H1 (cell line): ENCODE measurements around the gene TBC1D12. TPM values are rescaled to one million over a fixed set of nuclear protein-coding genes. Genes with fewer than 3 reads are reported as not detected.

Source experiments
- CTCF ChIA-PET: fragments of 300-600 bp; sonication (Branson Sonifier 250); formaldehyde crosslinking; loops from one replicate; lab custom pipeline; 2021; ENCODE audit not compliant: partially characterized antibody; lab: Charles Lee
- POLR2A ChIA-PET: fragments of 300-600 bp; sonication (Branson Sonifier 250); formaldehyde crosslinking; loops from one replicate; lab custom pipeline; 2021; ENCODE audit warnings: inconsistent platforms; ENCODE audit not compliant: partially characterized antibody; lab: Charles Lee
- DNase-seq, 2 experiments: peaks; one replicate each; pipeline versions ENCODE4 v3.0.0 to v3.0.0-alpha.2; 2010 to 2022; ENCODE audit warnings: low spot score in 2 of 2, low read depth in 1 of 2, mixed read lengths in 1 of 2
- FAIRE-seq: peaks from 2 replicates; lab custom pipeline; 2011; peaks lifted over from hg19 to GRCh38; lab: Jason Lieb, UNC
- H2AFZ ChIP-seq: 2 replicates; pipeline ENCODE4 v1.8.1; 2012; ENCODE audit warnings: low read length, inconsistent platforms
- H2AK5ac ChIP-seq: 2 replicates; pipeline ENCODE4 v1.6.1; 2013; ENCODE audit warnings: low read depth, low read length
- H2BK120ac ChIP-seq: replicated peaks from 2 replicates; pipeline ENCODE3; 2013; ENCODE audit warnings: low read depth, low read length, inconsistent platforms
- H2BK12ac ChIP-seq: 2 replicates; pipeline ENCODE4 v1.6.1; 2013; ENCODE audit warnings: low read depth, low read length
- H2BK15ac ChIP-seq: 2 replicates; pipeline ENCODE4 v1.6.1; 2013; ENCODE audit warnings: low read length
- H2BK20ac ChIP-seq: 2 replicates; pipeline ENCODE4 v1.6.1; 2013; ENCODE audit warnings: low read length
- H2BK5ac ChIP-seq: 2 replicates; pipeline ENCODE4 v1.6.1; 2013; ENCODE audit warnings: low read depth, low read length
- H3K14ac ChIP-seq: 2 replicates; pipeline ENCODE4 v1.6.1; 2013; ENCODE audit warnings: inconsistent platforms; ENCODE audit not compliant: insufficient read length
- H3K18ac ChIP-seq: 2 replicates; pipeline ENCODE4 v1.6.1; 2013; ENCODE audit warnings: low read length; ENCODE audit errors: extremely low read depth
- H3K23ac ChIP-seq: 2 replicates; pipeline ENCODE4 v1.6.1; 2013; ENCODE audit warnings: inconsistent platforms; ENCODE audit not compliant: insufficient read length
- H3K23me2 ChIP-seq: 2 replicates; pipeline ENCODE4 v1.6.1; 2013; ENCODE audit warnings: low read depth, low read length
- H3K27ac ChIP-seq: 2 replicates; pipeline ENCODE4 v1.6.1; 2011; ENCODE audit warnings: low read depth, low read length, inconsistent platforms
- H3K27me3 ChIP-seq, 4 experiments: replicated peaks in 1 of 4; 1 replicate in 1 of 4; 2 replicates in 3 of 4; pipeline versions ENCODE4 v1.6.1 to v1.8.1; 2011 to 2013; ENCODE audit warnings: low read length in 3 of 4, mild to moderate bottlenecking in 3 of 4, inconsistent platforms in 2 of 4, mixed read lengths in 2 of 4, moderate library complexity in 1 of 4; ENCODE audit not compliant: control insufficient read depth in 3 of 4, insufficient read depth in 3 of 4; ENCODE audit errors: extremely low read depth in 1 of 4
- H3K36me3 ChIP-seq, 4 experiments: 2 replicates each; pipeline versions ENCODE4 v1.6.1 to v1.8.1; 2011 to 2013; ENCODE audit warnings: mild to moderate bottlenecking in 4 of 4, low read length in 3 of 4, moderate library complexity in 2 of 4, control low read depth in 1 of 4, inconsistent platforms in 1 of 4; ENCODE audit not compliant: insufficient read depth in 4 of 4, control insufficient read depth in 2 of 4
- H3K4ac ChIP-seq: replicated peaks from 2 replicates; pipeline ENCODE3; 2013; ENCODE audit warnings: low read length, low read depth, mixed read lengths, inconsistent platforms; ENCODE audit not compliant: insufficient read length
- H3K4me1 ChIP-seq, 4 experiments: replicated peaks in 1 of 4; 1 replicate in 1 of 4; 2 replicates in 3 of 4; pipeline versions ENCODE4 v1.6.1 to v1.8.1; 2011 to 2013; ENCODE audit warnings: low read length in 3 of 4, inconsistent platforms in 2 of 4, mixed read lengths in 1 of 4; ENCODE audit not compliant: insufficient read depth in 4 of 4, control insufficient read depth in 3 of 4
- H3K4me2 ChIP-seq, 2 experiments: 2 replicates each; pipeline versions ENCODE4 v1.6.1 to v1.8.1; 2011 to 2013; ENCODE audit warnings: low read depth in 2 of 2, low read length in 2 of 2, control low read depth in 1 of 2, inconsistent platforms in 1 of 2, mild to moderate bottlenecking in 1 of 2; ENCODE audit not compliant: insufficient read depth in 1 of 2
- H3K4me3 ChIP-seq, 4 experiments: fragments of 200-600, 300-600 bp in 1 of 4; sonication (generic), shearing (Covaris generic), sonication (Bioruptor Twin) in 1 of 4; 2 replicates each; pipeline versions ENCODE4 v1.5.1 to v1.8.1; 2011 to 2016; ENCODE audit warnings: low read length in 4 of 4, low read depth in 3 of 4, control low read depth in 2 of 4, inconsistent platforms in 2 of 4, mild to moderate bottlenecking in 2 of 4, mixed read lengths in 1 of 4, moderate library complexity in 1 of 4; ENCODE audit not compliant: insufficient read depth in 2 of 4; ENCODE audit errors: extremely low read depth in 1 of 4
- H3K56ac ChIP-seq: replicated peaks from 2 replicates; pipeline ENCODE3; 2013; ENCODE audit warnings: low read depth, mild to moderate bottlenecking, mixed read lengths, low read length, inconsistent platforms; ENCODE audit not compliant: insufficient read length
- H3K79me1 ChIP-seq: 2 replicates; pipeline ENCODE4 v1.6.1; 2013; ENCODE audit warnings: low read depth, low read length, control low read depth
- H3K79me2 ChIP-seq, 2 experiments: 2 replicates each; pipeline versions ENCODE4 v1.6.1 to v1.8.1; 2012 to 2013; ENCODE audit warnings: low read length in 2 of 2, mild to moderate bottlenecking in 2 of 2, inconsistent platforms in 1 of 2; ENCODE audit not compliant: insufficient read depth in 2 of 2, control insufficient read depth in 1 of 2
- H3K9ac ChIP-seq, 4 experiments: replicated peaks in 1 of 4; 1 replicate in 1 of 4; 2 replicates in 3 of 4; pipeline versions ENCODE4 v1.6.1 to v1.8.1; 2011 to 2013; ENCODE audit warnings: low read depth in 3 of 4, low read length in 3 of 4, control low read depth in 2 of 4, mild to moderate bottlenecking in 2 of 4, moderate library complexity in 2 of 4, inconsistent platforms in 1 of 4; ENCODE audit errors: extremely low read depth in 1 of 4
- H3K9me3 ChIP-seq, 2 experiments: 2 replicates each; pipeline versions ENCODE4 v1.6.1 to v1.8.1; 2012 to 2013; ENCODE audit warnings: mild to moderate bottlenecking in 2 of 2, moderate library complexity in 2 of 2, control low read depth in 1 of 2, inconsistent platforms in 1 of 2, low read depth in 1 of 2, low read length in 1 of 2, mixed read lengths in 1 of 2; ENCODE audit not compliant: insufficient read depth in 2 of 2
- H4K20me1 ChIP-seq, 2 experiments: replicated peaks in 1 of 2; 2 replicates each; pipeline versions ENCODE3 to v1.8.1; 2011 to 2013; ENCODE audit warnings: inconsistent platforms in 2 of 2, low read length in 2 of 2, mild to moderate bottlenecking in 1 of 2; ENCODE audit not compliant: insufficient read depth in 2 of 2, control insufficient read depth in 1 of 2
- H4K5ac ChIP-seq: 2 replicates; pipeline ENCODE4 v1.6.1; 2013; ENCODE audit warnings: low read length, low read depth, mixed read lengths, inconsistent platforms; ENCODE audit not compliant: insufficient read length
- H4K8ac ChIP-seq: 2 replicates; pipeline ENCODE4 v1.8.0; 2013; ENCODE audit warnings: mild to moderate bottlenecking, moderate library complexity, low read length, inconsistent platforms; ENCODE audit not compliant: insufficient read depth; ENCODE audit errors: extremely low read depth
- H4K91ac ChIP-seq: replicated peaks from 2 replicates; pipeline ENCODE3; 2013; ENCODE audit warnings: low read length, mixed read lengths, inconsistent platforms; ENCODE audit not compliant: insufficient read length
- CEBPB ChIP-seq: IDR thresholded peaks from 2 replicates; pipeline ENCODE4 v1.6.1; 2012; ENCODE audit warnings: low read depth, low read length
- EGR1 ChIP-seq: IDR thresholded peaks from 2 replicates; pipeline ENCODE4 v1.6.1; 2011; ENCODE audit warnings: low read depth, low read length, borderline replicate concordance
- EP300 ChIP-seq, 2 experiments: IDR thresholded peaks; 1 replicate in 1 of 2; 2 replicates in 1 of 2; pipeline ENCODE4 v1.6.1; 2011 to 2012; ENCODE audit warnings: low read depth in 2 of 2, low read length in 2 of 2, mild to moderate bottlenecking in 2 of 2, borderline replicate concordance in 1 of 2, inconsistent platforms in 1 of 2, moderate library complexity in 1 of 2
- EZH2 ChIP-seq: fragments of 200-600 bp; sonication (generic); IDR thresholded peaks from 2 replicates; pipeline ENCODE4 v1.7.1; 2012; ENCODE audit warnings: low read depth, mild to moderate bottlenecking, moderate library complexity, low read length, inconsistent platforms; ENCODE audit not compliant: severe bottlenecking
- RBBP5 ChIP-seq: IDR thresholded peaks from 2 replicates; pipeline ENCODE4 v1.7.1; 2012; ENCODE audit warnings: low read depth, mild to moderate bottlenecking, inconsistent platforms, low read length, moderate library complexity, borderline replicate concordance
- SIRT6 ChIP-seq: IDR thresholded peaks from one replicate; pipeline ENCODE4 v1.7.1; 2012; ENCODE audit warnings: low read length, inconsistent platforms
- SRF ChIP-seq: IDR thresholded peaks from 2 replicates; pipeline ENCODE4 v1.6.1; 2011; ENCODE audit warnings: mild to moderate bottlenecking, low read depth, low read length, moderate library complexity
- WGBS, 2 experiments: shearing (Covaris generic) in 1 of 2; methylation state at CpG; one replicate each; pipeline versions ENCODE4 v1.1.6 to v1.1.7; 2013 to 2015; ENCODE audit warnings: low lambda C conversion rate in 2 of 2, mixed read lengths in 2 of 2, inconsistent platforms in 1 of 2, low coverage in 1 of 2, missing lambda C conversion rate in 1 of 2; ENCODE audit not compliant: insufficient replicate concordance in 2 of 2, insufficient coverage in 1 of 2, insufficient read length in 1 of 2; ENCODE audit errors: extremely low coverage in 1 of 2, missing lambda C conversion rate in 1 of 2; 5-methylcytosine and 5-hydroxymethylcytosine counted together
- polyA plus RNA-seq, 7 experiments: library from polyadenylated mRNA; depleted of rRNA in 3 of 7; stranded (reverse) in 5 of 7; unstranded in 2 of 7; fragments of >200 nt in 5 of 7; fragments of 200-250 nt in 2 of 7; gene quantifications; 1 replicate in 5 of 7; 2 replicates in 1 of 7; 4 replicates in 1 of 7; pipeline versions ENCODE4 v1.2.1 to v1.2.3, GENCODE V29; 2011 to 2013; ENCODE audit warnings: missing spikeins in 2 of 7, mixed read lengths in 2 of 7
- total RNA-seq: library from RNA; stranded (reverse); fragmentation: NEBNext Ultra II Directional; extraction: Animal tissue kit (Norgen Biotek cat#: 25700); gene quantifications from 2 replicates; pipeline ENCODE4 v1.2.1, GENCODE V29; 2021

Gene TBC1D12
- total and polyA plus RNA-seq, 2 of the 8 experiments (the other 6 are each of a cell fraction or from before 2014, with no cell fraction given), result 1.1 to 3.2 TPM

GRCh38 chr10:94375374-94375773, 27.0 kb upstream of the TBC1D12 start:
- Histone ChIP-seq H3K36me3 (no peaks in the 10 kb centered on the region), H3K79me2 (no peaks in the 10 kb centered on the region), H3K18ac (no peak overlapping the region), H4K20me1 (no peaks in the 10 kb centered on the region), H3K27ac (no peak overlapping the region), H2BK12ac (no peak overlapping the region), H3K23me2 (no peaks in the 10 kb centered on the region; the same call in 1 of the 2 replicates), H2BK5ac (no peak overlapping the region), H2AFZ (no peak overlapping the region), H2BK20ac (no peak overlapping the region), H3K23ac (no peak overlapping the region), H3K9me3 (no peaks in the 10 kb centered on the region), H3K9ac (no peak overlapping the region), H3K4me1 (no peaks in the 10 kb centered on the region), H3K56ac (no peak overlapping the region), H3K27me3 (no peaks in the 10 kb centered on the region), H3K79me1 (no peaks in the 10 kb centered on the region), H2BK15ac (no peak overlapping the region), H2AK5ac (no peak overlapping the region), H3K14ac (no peak overlapping the region), H3K4ac (no peak overlapping the region), H4K5ac (no peak overlapping the region), H2BK120ac (no peak overlapping the region), H3K4me2 (no peak overlapping the region), H4K91ac (no peak overlapping the region), H4K8ac (no peak overlapping the region), H3K4me3 (no peak overlapping the region)
- DNase-seq, result no peak
- TF ChIP-seq SIRT6 (no peak), EZH2 (no peak), SRF (no peak), EGR1 (no peak), RBBP5 (no peak), EP300 (IDR thresholded peaks at IDR 0.05; ENCODE audit: borderline replicate concordance in 1 of 2, low read depth in 2 of 2, low read length in 2 of 2) (no peak), CEBPB (no peak)
- ChIA-PET POLR2A (no interaction called here), CTCF (no interaction called here)
- WGBS, 2 experiments, result 85% methylated on average over 1 of the region's 1 CpG; no CpG with 5 or more reads in 1 of the 2 experiments
- FAIRE-seq, result no peak
